B cell (primary cell): ENCODE measurements around the gene MAMLD1. TPM values are rescaled to one million over a fixed set of nuclear protein-coding genes. Genes with fewer than 3 reads are reported as not detected.

ENCODE experiments used
- ATAC-seq: fragments of 200-7000 bp; cut with Tn5 transposase; one replicate; pipeline ENCODE4 v1.10.0; 2021; ENCODE audit warnings: low read depth, mild to moderate bottlenecking, moderate number of reproducible peaks, moderate library complexity
- CTCF ChIA-PET: fragments of 350-600 bp; sonication (Branson Sonifier 250); formaldehyde crosslinking; loops from one replicate; lab custom pipeline; 2021; ENCODE audit warnings: antibody characterized with exemption, inconsistent platforms; lab: Charles Lee
- POLR2A ChIA-PET: fragments of 350-600 bp; sonication (Branson Sonifier 250); formaldehyde crosslinking; loops from one replicate; lab custom pipeline; 2021; ENCODE audit warnings: antibody characterized with exemption; lab: Charles Lee
- DNase-seq: peaks from one replicate; pipeline ENCODE4 v3.0.0; 2013
- H2AFZ ChIP-seq: 2 replicates; pipeline ENCODE4 v1.6.1; 2012; ENCODE audit warnings: mild to moderate bottlenecking, low read depth, low read length; ENCODE audit not compliant: insufficient read depth, poor library complexity, severe bottlenecking
- H3K27ac ChIP-seq, 2 donors: 1 replicate in 1 of 2; 2 replicates in 1 of 2; pipeline ENCODE4 v1.5.1; 2012 to 2013; ENCODE audit warnings: low read length in 2 of 2, mild to moderate bottlenecking in 2 of 2, moderate library complexity in 1 of 2
- H3K27me3 ChIP-seq, 4 experiments: fragments of 200-600 bp in 1 of 4; sonication (generic) in 1 of 4; replicated peaks in 1 of 4; 1 replicate in 2 of 4; 2 replicates in 2 of 4; pipeline versions ENCODE4 v1.6.1 to v1.7.0; 2013 to 2016; ENCODE audit warnings: low read length in 3 of 4, mild to moderate bottlenecking in 2 of 4, mixed read lengths in 1 of 4, moderate library complexity in 1 of 4; ENCODE audit not compliant: insufficient read depth in 4 of 4, control insufficient read depth in 3 of 4; ENCODE audit errors: control extremely low read depth in 1 of 4
- H3K36me3 ChIP-seq, 2 experiments: replicated peaks in 1 of 2; 1 replicate in 1 of 2; 2 replicates in 1 of 2; pipeline versions ENCODE4 v1.6.1 to v1.7.1; 2013; ENCODE audit warnings: low read length in 1 of 2; ENCODE audit not compliant: insufficient read depth in 2 of 2, control insufficient read depth in 1 of 2; ENCODE audit errors: control extremely low read depth in 1 of 2, extremely low read depth in 1 of 2
- H3K4me1 ChIP-seq, 2 donors: fragments of 200-600 bp in 1 of 2; sonication (generic) in 1 of 2; 1 replicate in 1 of 2; 2 replicates in 1 of 2; pipeline versions ENCODE4 v1.5.1 to v1.6.1; 2013 to 2017; ENCODE audit warnings: low read length in 2 of 2; ENCODE audit not compliant: control insufficient read depth in 2 of 2, insufficient read depth in 2 of 2
- H3K4me2 ChIP-seq: replicated peaks from 2 replicates; pipeline ENCODE3; 2012; ENCODE audit warnings: mild to moderate bottlenecking, low read depth, low read length; ENCODE audit not compliant: poor library complexity, severe bottlenecking
- H3K4me3 ChIP-seq, 5 experiments: fragments of 200-600 bp in 1 of 5; sonication (generic) in 1 of 5; 1 replicate in 3 of 5; 2 replicates in 2 of 5; pipeline versions ENCODE4 v1.5.1 to v1.7.0; 2011 to 2016; ENCODE audit warnings: low read length in 4 of 5, mild to moderate bottlenecking in 4 of 5, low read depth in 2 of 5, control low read depth in 1 of 5, moderate library complexity in 1 of 5; ENCODE audit not compliant: insufficient read depth in 1 of 5; ENCODE audit errors: control extremely low read depth in 1 of 5, extremely low read depth in 1 of 5
- H3K79me2 ChIP-seq: fragments of 200-600 bp; sonication (generic); one replicate; pipeline ENCODE4 v1.6.0; 2016; ENCODE audit warnings: low read length; ENCODE audit not compliant: control insufficient read depth, insufficient read depth
- H3K9ac ChIP-seq: fragments of 200-600 bp; sonication (generic); 2 replicates; pipeline ENCODE4 v1.6.1; 2017; ENCODE audit warnings: mild to moderate bottlenecking, low read length, moderate library complexity
- H3K9me3 ChIP-seq, 3 donors: one replicate each; pipeline versions ENCODE4 v1.6.1 to v1.7.1; 2013; ENCODE audit warnings: low read length in 2 of 3; ENCODE audit not compliant: control insufficient read depth in 2 of 3, insufficient read depth in 1 of 3; ENCODE audit errors: control extremely low read depth in 1 of 3
- H4K20me1 ChIP-seq: 2 replicates; pipeline ENCODE4 v1.6.0; 2012; ENCODE audit warnings: mild to moderate bottlenecking, low read length; ENCODE audit not compliant: insufficient read depth, control insufficient read depth, poor library complexity, severe bottlenecking
- H3K27ac Mint-ChIP-seq: one replicate; pipeline ENCODE4 v1.8.0; 2021; ENCODE audit warnings: mixed read lengths
- H3K27me3 Mint-ChIP-seq: one replicate; pipeline ENCODE4 v1.8.0; 2021; ENCODE audit warnings: mixed read lengths
- H3K4me1 Mint-ChIP-seq: one replicate; pipeline ENCODE4 v1.8.0; 2021; ENCODE audit warnings: mixed read lengths
- H3K4me3 Mint-ChIP-seq: one replicate; pipeline ENCODE4 v1.8.0; 2021; ENCODE audit warnings: mixed read lengths
- H3K9me3 Mint-ChIP-seq: one replicate; pipeline ENCODE4 v1.8.0; 2022; ENCODE audit warnings: mixed read lengths; ENCODE audit not compliant: insufficient read depth
- EZH2 ChIP-seq: IDR thresholded peaks from 2 replicates; pipeline ENCODE4 v1.6.1; 2012; ENCODE audit warnings: borderline replicate concordance, low read depth, mild to moderate bottlenecking, moderate library complexity, low read length; ENCODE audit not compliant: insufficient read depth, poor library complexity, severe bottlenecking
- WGBS: methylation state at CpG from one replicate; pipeline ENCODE4 v1.1.5; 2013; ENCODE audit warnings: missing lambda C conversion rate; ENCODE audit not compliant: insufficient coverage; 5-methylcytosine and 5-hydroxymethylcytosine counted together
- intact Hi-C: fragments of 100-400 bp; cut with micrococcal nuclease; formaldehyde crosslinking; loops from one replicate; pipeline ENCODE4 v1.10.0; 2022
- polyA plus RNA-seq: library from polyadenylated mRNA; depleted of rRNA; stranded (reverse); fragments of >200 nt; gene quantifications from 2 replicates; pipeline ENCODE4 v1.2.3, GENCODE V29; 2012
- total RNA-seq, 2 donors: library from RNA; stranded (reverse); fragments of 120-200 nt in 1 of 2; gene quantifications; 1 replicate in 1 of 2; 2 replicates in 1 of 2; pipeline versions ENCODE4 v1.2.3 to v1.2.4, GENCODE V29; 2013 to 2022
- TF ChIP-seq, protein P1 (sequence below): fragments of 200-600 bp; IDR thresholded peaks from one replicate; pipeline ENCODE4 v1.8.0; 2022; ENCODE audit warnings: antibody characterized with exemption, mild to moderate bottlenecking

Gene MAMLD1
- total and polyA plus RNA-seq, 2 donors (not counting 1 experiment from before 2014, with no cell fraction given) = 1.4 to 1.9 TPM

DNA sequence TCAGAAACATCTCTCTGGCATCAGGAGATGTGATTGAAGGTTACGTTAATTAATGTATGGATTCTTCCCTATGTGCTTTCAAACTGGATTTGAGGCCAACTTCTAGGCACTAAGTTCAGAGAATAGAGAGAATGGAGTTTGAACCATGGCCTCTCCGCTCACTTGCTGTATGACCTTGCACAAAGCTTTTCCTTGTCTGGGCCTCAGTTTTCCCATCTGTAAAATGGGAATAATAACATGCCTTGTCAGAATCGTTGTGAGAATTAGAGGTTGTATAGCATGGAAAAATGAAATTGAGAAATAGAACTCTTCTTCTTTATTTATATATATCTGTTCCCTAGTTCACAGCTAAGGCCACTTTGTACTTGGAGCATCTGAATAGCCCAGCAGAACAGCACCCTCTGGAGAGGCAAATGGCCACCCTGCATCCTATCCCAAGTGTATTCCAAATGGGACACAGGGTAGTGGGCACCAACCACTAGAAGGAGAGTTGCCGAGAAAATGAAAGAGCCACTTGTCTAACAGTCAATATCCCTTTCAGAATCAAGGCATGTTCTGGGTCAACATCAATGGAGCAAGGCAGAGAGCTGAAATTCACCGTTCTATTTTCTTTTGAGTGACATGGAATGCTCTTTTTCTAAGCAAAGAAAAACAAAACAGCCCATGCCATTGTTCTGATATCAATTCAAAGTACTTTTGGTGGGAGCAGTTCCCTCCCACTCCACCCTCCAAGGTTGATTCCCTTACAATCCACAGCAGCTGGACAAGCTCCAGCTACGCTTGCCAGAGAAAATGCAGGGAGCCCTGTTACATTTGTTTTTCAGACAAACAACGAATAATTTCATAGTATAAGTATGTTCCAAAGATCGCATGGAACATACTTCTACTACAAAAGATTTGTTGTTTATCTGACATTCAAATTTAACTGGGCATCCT, 182.0 kb downstream of the MAMLD1 start:
- POLR2A ChIA-PET = no interaction called here
- H3K4me2 ChIP-seq = no peak overlapping the region
- TF ChIP-seq, protein P1, sequence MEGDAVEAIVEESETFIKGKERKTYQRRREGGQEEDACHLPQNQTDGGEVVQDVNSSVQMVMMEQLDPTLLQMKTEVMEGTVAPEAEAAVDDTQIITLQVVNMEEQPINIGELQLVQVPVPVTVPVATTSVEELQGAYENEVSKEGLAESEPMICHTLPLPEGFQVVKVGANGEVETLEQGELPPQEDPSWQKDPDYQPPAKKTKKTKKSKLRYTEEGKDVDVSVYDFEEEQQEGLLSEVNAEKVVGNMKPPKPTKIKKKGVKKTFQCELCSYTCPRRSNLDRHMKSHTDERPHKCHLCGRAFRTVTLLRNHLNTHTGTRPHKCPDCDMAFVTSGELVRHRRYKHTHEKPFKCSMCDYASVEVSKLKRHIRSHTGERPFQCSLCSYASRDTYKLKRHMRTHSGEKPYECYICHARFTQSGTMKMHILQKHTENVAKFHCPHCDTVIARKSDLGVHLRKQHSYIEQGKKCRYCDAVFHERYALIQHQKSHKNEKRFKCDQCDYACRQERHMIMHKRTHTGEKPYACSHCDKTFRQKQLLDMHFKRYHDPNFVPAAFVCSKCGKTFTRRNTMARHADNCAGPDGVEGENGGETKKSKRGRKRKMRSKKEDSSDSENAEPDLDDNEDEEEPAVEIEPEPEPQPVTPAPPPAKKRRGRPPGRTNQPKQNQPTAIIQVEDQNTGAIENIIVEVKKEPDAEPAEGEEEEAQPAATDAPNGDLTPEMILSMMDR = no peak
- TF ChIP-seq EZH2 = no peak
- H3K4me1 Mint-ChIP-seq = peaks cover 36% of the 10 kb centered on the region
- H3K4me3 ChIP-seq = no peak overlapping the region
- no peaks in the 10 kb centered on the region for H3K36me3 ChIP-seq
- no peaks in the 10 kb centered on the region for H3K27me3 Mint-ChIP-seq
- CTCF ChIA-PET = interaction anchor here (0.7 to 1.9 kb wide), 4 partner anchors 25 to 42 kb away, joined by 3 to 8 read pairs (median 4); no protein-coding TSS in a partner anchor
- no peaks in the 10 kb centered on the region for H3K9me3 ChIP-seq
- H3K27me3 ChIP-seq = no peaks in the 10 kb centered on the region
- peaks cover 26 to 50% of the 10 kb centered on the region in 2 donors for H3K4me1 ChIP-seq
- H3K4me3 Mint-ChIP-seq = no peak overlapping the region
- H3K27ac Mint-ChIP-seq = no peak overlapping the region
- intact Hi-C loops = no loop called here
- no peak overlapping the region for H2AFZ ChIP-seq
- H3K27ac ChIP-seq = no peak overlapping the region
- H4K20me1 ChIP-seq = no peaks in the 10 kb centered on the region
- no peak for DNase-seq
- no peak overlapping the region for H3K9ac ChIP-seq
- no peaks in the 10 kb centered on the region for H3K9me3 Mint-ChIP-seq
- 100% methylated on average over 1 of the region's 8 CpGs for WGBS
- H3K79me2 ChIP-seq = no peaks in the 10 kb centered on the region
- no peak for ATAC-seq

- Histone ChIP-seq H3K9me3 (no peaks in the 10 kb centered on the region), H3K4me1 (peaks cover 26 to 49% of the 10 kb centered on the region in 2 donors), H3K79me2 (no peaks in the 10 kb centered on the region), H3K4me2 (peak overlapping the region; percentile 77), H3K27me3 (no peaks in the 10 kb centered on the region), H3K9ac (no peak overlapping the region), H2AFZ (peak overlapping the region; percentile 83), H3K27ac (peak overlapping the region in 1 of 2 donors; percentile 6), H4K20me1 (no peaks in the 10 kb centered on the region), H3K36me3 (no peaks in the 10 kb centered on the region), H3K4me3 (no peak overlapping the region)
- peaks cover 36% of the 10 kb centered on the region for H3K4me1 Mint-ChIP-seq
- CTCF ChIA-PET = no interaction called here
- H3K27me3 Mint-ChIP-seq = no peaks in the 10 kb centered on the region
- H3K4me3 Mint-ChIP-seq = peak overlapping the region; percentile 87
- intact Hi-C loops = loop anchor here (2.0 kb wide), 1 partner anchor 22 kb away; the partner anchor contains the start of gene MTM1
- TF ChIP-seq, protein P1 = no peak
- no peak for TF ChIP-seq EZH2
- peak; percentile 18 for DNase-seq
- H3K9me3 Mint-ChIP-seq = no peaks in the 10 kb centered on the region
- POLR2A ChIA-PET = interaction anchor here (2.7 kb wide), 1 partner anchor 22 kb away, joined by 9 read pairs; the partner anchor contains the start of gene MTM1
- peak overlapping the region; percentile 63 for H3K27ac Mint-ChIP-seq
- 0% methylated on average over 2 of the region's 9 CpGs for WGBS
- no peak for ATAC-seq
Observed at GRCh38 chrX:150546711-150547153, 183.6 kb downstream of the MAMLD1 start.
